Esophagus muscularis mucosa (tissue), 3 donors: Measurements from ENCODE around the gene HSPA8.

Experiments
- CTCF ChIP-seq, 3 experiments: fragments of 200-600 bp in 2 of 3; fragments of 450-650 bp in 1 of 3; sonication (generic) in 2 of 3; IDR thresholded peaks; one replicate each; pipeline ENCODE4 v1.5.1; 2017 to 2019; ENCODE audit warnings: antibody characterized with exemption in 3 of 3, mild to moderate bottlenecking in 2 of 3, moderate library complexity in 1 of 3
- POLR2A ChIP-seq: fragments of 450-650 bp; IDR thresholded peaks from one replicate; pipeline ENCODE4 v1.6.1; 2017; ENCODE audit warnings: antibody characterized with exemption, moderate library complexity, mild to moderate bottlenecking, low read depth
- POLR2AphosphoS5 ChIP-seq, 2 donors: sonication (generic); formaldehyde crosslinking; IDR thresholded peaks; one replicate each; pipeline ENCODE4 v1.6.1; 2017; ENCODE audit warnings: antibody characterized with exemption in 2 of 2

DNA sequence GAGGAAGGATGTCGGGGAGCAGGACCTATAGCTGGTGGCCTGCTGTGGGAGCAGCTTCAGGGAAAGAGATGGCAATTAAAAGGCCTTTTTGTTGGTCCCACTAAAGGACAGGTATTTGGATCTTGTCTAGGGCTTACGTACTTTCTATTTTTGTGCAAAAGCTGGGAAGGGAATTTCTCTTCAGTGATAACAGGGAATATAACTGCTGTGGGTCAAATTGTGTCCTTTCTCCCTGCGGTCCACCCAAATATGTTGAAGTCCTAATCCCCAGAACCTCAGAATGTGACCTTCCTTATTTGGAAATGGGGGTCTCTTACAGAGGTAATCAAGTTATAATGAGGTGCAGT is 14.0 kb downstream of the HSPA8 start:
- TF ChIP-seq POLR2A (no peak), CTCF (IDR thresholded peaks at IDR 0.05) (no peak), POLR2AphosphoS5 (IDR thresholded peaks at IDR 0.05) (no peak)
